Esophagus squamous epithelium (tissue), 5 donors: ENCODE data around the gene GDPD2. TPM values are rescaled to one million over a fixed set of nuclear protein-coding genes. Genes with fewer than 3 reads are reported as not detected.

Source experiments
- DNase-seq: peaks from one replicate; lab custom pipeline; 2025; lab: John Stamatoyannopoulos, UW
- H3K27ac ChIP-seq, 4 donors: fragments of 200-600 bp; sonication (generic); one replicate each; pipeline ENCODE4 v1.5.1; 2016 to 2019; ENCODE audit warnings: mild to moderate bottlenecking in 1 of 4
- H3K27me3 ChIP-seq, 4 donors: fragments of 200-600 bp; sonication (generic); 1 replicate in 3 of 4; 2 replicates in 1 of 4; pipeline versions ENCODE4 v1.5.1 to v1.6.0; 2017 to 2021; ENCODE audit warnings: antibody characterized with exemption in 1 of 4
- H3K36me3 ChIP-seq, 3 donors: fragments of 200-600 bp; sonication (generic); one replicate each; pipeline ENCODE4 v1.5.1; 2016 to 2019
- H3K4me1 ChIP-seq, 3 donors: fragments of 200-600 bp; sonication (generic); one replicate each; pipeline ENCODE4 v1.5.1; 2017 to 2019
- H3K4me3 ChIP-seq, 4 donors: fragments of 200-600 bp; sonication (generic); 1 replicate in 3 of 4; 2 replicates in 1 of 4; pipeline ENCODE4 v1.5.1; 2016 to 2019; ENCODE audit warnings: mild to moderate bottlenecking in 2 of 4, moderate library complexity in 1 of 4
- H3K9me3 ChIP-seq, 3 donors: fragments of 200-600 bp; sonication (generic); one replicate each; pipeline ENCODE4 v1.5.1; 2016 to 2019
- CTCF ChIP-seq, 6 experiments: fragments of 450-650 bp in 4 of 6; fragments of 200-600 bp in 2 of 6; sonication (generic) in 2 of 6; IDR thresholded peaks; one replicate each; pipeline ENCODE4 v1.5.1; 2016 to 2019; ENCODE audit warnings: antibody characterized with exemption in 6 of 6, mild to moderate bottlenecking in 4 of 6, moderate library complexity in 4 of 6
- POLR2A ChIP-seq, 4 donors: fragments of 450-650 bp; IDR thresholded peaks; one replicate each; pipeline ENCODE4 v1.6.1; 2017; ENCODE audit warnings: antibody characterized with exemption in 4 of 4, mild to moderate bottlenecking in 4 of 4, moderate library complexity in 3 of 4
- WGBS, 2 donors: methylation state at CpG; one replicate each; pipeline ENCODE4 v1.1.5; 2018; 5-methylcytosine and 5-hydroxymethylcytosine counted together
- intact Hi-C: fragments of 100-400 bp; cut with DNase I; formaldehyde crosslinking; loops from one replicate; pipeline ENCODE4 v1.15.0; 2022
- total RNA-seq, 4 donors: library from RNA; depleted of rRNA; stranded (reverse); fragments of >200 nt; gene quantifications; one replicate each; pipeline ENCODE4 v1.1.0, GENCODE V29; 2016
- donor health status: DM: yes; HTN: yes; CAD: no.

The GDPD2 gene
- total RNA-seq, 4 donors from 2014 or later: 1.3 to 2.3 TPM; not detected in 2

GRCh38 chrX:70456256-70456655, 33.1 kb downstream of the GDPD2 start:
- Histone ChIP-seq H3K4me1 (peaks cover 0 to 51% (median 3%) of the 10 kb centered on the region in 3 donors), H3K27me3 (no peaks in the 10 kb centered on the region), H3K27ac (peak overlapping the region in 3 of 4 donors; percentile 77 to 88 (median 85)), H3K4me3 (peak overlapping the region in 1 of 4 donors; percentile 69), H3K9me3 (no peaks in the 10 kb centered on the region), H3K36me3 (peaks cover 0 to 10% (median 0%) of the 10 kb centered on the region in 3 donors)
- DNase-seq: no peak
- TF ChIP-seq CTCF (IDR thresholded peaks at IDR 0.05) (no peak), POLR2A (IDR thresholded peaks at IDR 0.05) (no peak)
- intact Hi-C loops: loop anchor here (10.0 kb wide), 1 partner anchor 99 kb away; no protein-coding TSS in a partner anchor
- 29 to 39% methylated on average over 1 to 2 of the region's 2 CpGs for WGBS, 2 donors

- DNase-seq: no peak
- intact Hi-C loops: no loop called here
- Histone ChIP-seq H3K27ac (no peak overlapping the region), H3K4me1 (peaks cover 0 to 11% (median 0%) of the 10 kb centered on the region in 3 donors), H3K9me3 (no peaks in the 10 kb centered on the region), H3K27me3 (no peaks in the 10 kb centered on the region), H3K4me3 (no peak overlapping the region), H3K36me3 (peaks cover 0 to 10% (median 0%) of the 10 kb centered on the region in 3 donors)
- no peak for TF ChIP-seq CTCF (IDR thresholded peaks at IDR 0.05)
- no peak for TF ChIP-seq POLR2A (IDR thresholded peaks at IDR 0.05)
- 50 to 68% methylated on average over 1 to 2 of the region's 2 CpGs for WGBS, 2 donors
These were observed 37.9 kb downstream of the GDPD2 start for GRCh38 chrX:70461026-70461425.

- no peaks in the 10 kb centered on the region for H3K9me3 ChIP-seq
- no peak overlapping the region for H3K27ac ChIP-seq
- TF ChIP-seq POLR2A (IDR thresholded peaks at IDR 0.05) (no peak), CTCF (IDR thresholded peaks at IDR 0.05) (no peak)
- no peak for DNase-seq
- H3K4me3 ChIP-seq: no peak overlapping the region
- H3K4me1 ChIP-seq: no peaks in the 10 kb centered on the region
- intact Hi-C loops: no loop called here
- H3K36me3 ChIP-seq: peaks cover 0 to 19% (median 0%) of the 10 kb centered on the region in 3 donors
- no peaks in the 10 kb centered on the region for H3K27me3 ChIP-seq
These were observed 40.9 kb downstream of the GDPD2 start for GRCh38 chrX:70464051-70464450.

- Histone ChIP-seq H3K4me3 (no peak overlapping the region), H3K9me3 (no peaks in the 10 kb centered on the region), H3K36me3 (peaks cover 0 to 10% (median 0%) of the 10 kb centered on the region in 3 donors), H3K27me3 (no peaks in the 10 kb centered on the region), H3K4me1 (no peaks in the 10 kb centered on the region), H3K27ac (no peak overlapping the region)
- TF ChIP-seq POLR2A (IDR thresholded peaks at IDR 0.05): no peak
- no peak for TF ChIP-seq CTCF (IDR thresholded peaks at IDR 0.05)
- intact Hi-C loops: no loop called here
- no peak for DNase-seq
These were observed 43.9 kb downstream of the GDPD2 start for GRCh38 chrX:70466968-70467367.

GRCh38 chrX:70468709-70469108, 45.6 kb downstream of the GDPD2 start:
- no peak for DNase-seq
- Histone ChIP-seq H3K4me1 (no peaks in the 10 kb centered on the region), H3K36me3 (peaks cover 0 to 10% (median 0%) of the 10 kb centered on the region in 3 donors), H3K27ac (no peak overlapping the region), H3K9me3 (no peaks in the 10 kb centered on the region), H3K27me3 (no peaks in the 10 kb centered on the region), H3K4me3 (no peak overlapping the region)
- intact Hi-C loops: no loop called here
- WGBS, 2 donors: 64 to 100% methylated on average over 1 of the region's 1 CpG
- TF ChIP-seq CTCF (IDR thresholded peaks at IDR 0.05) (no peak), POLR2A (IDR thresholded peaks at IDR 0.05) (no peak)
